ENCODE results near the gene CAMSAP2.

Gene CAMSAP2

GRCh38 chr1:200885623-200886402 is 147.1 kb downstream of the CAMSAP2 start:
- no peaks in the 10 kb centered on the region for H3F3A ChIP-seq (ENCODE audit: insufficient read depth)
- H3K4me3 ChIP-seq (ENCODE audit: insufficient read depth, low read length, poor library complexity, severe bottlenecking), result no peak overlapping the region
- H3K36me3 ChIP-seq (ENCODE audit: low read length), result no peaks in the 10 kb centered on the region
- no peak for TF ChIP-seq CTCF (IDR thresholded peaks at IDR 0.05; ENCODE audit: insufficient read depth, low read length, poor library complexity, severe bottlenecking)
- TF ChIP-seq EZH2phosphoT487 (conservative IDR thresholded peaks at IDR 0.05; ENCODE audit: low read length), result no peak
- H3K9ac ChIP-seq (ENCODE audit: low read length), result no peak overlapping the region
- no peak overlapping the region for H3K4me2 ChIP-seq (ENCODE audit: low read depth, low read length, poor library complexity, severe bottlenecking)
- no peaks in the 10 kb centered on the region for H3K9me3 ChIP-seq (ENCODE audit: insufficient read depth, low read length)
- no peaks in the 10 kb centered on the region for H3K9me2 ChIP-seq (replicated peaks; ENCODE audit: insufficient read depth, low read length)
- H3K27me3 ChIP-seq (ENCODE audit: low read length), result no peaks in the 10 kb centered on the region
- H2AFZ ChIP-seq (ENCODE audit: low read depth, low read length, severe bottlenecking), result no peak overlapping the region
- H3K27ac ChIP-seq (ENCODE audit: low read depth, low read length), result no peak overlapping the region
- no peaks in the 10 kb centered on the region for H3K79me2 ChIP-seq (ENCODE audit: insufficient read depth, low read length)
- H4K20me1 ChIP-seq (ENCODE audit: low read depth, low read length), result no peaks in the 10 kb centered on the region

GRCh38 chr1:200886594-200886993 is 147.9 kb downstream of the CAMSAP2 start:
- Histone ChIP-seq H3K36me3 (ENCODE audit: low read length) (no peaks in the 10 kb centered on the region), H3K9me3 (ENCODE audit: insufficient read depth, low read length) (no peaks in the 10 kb centered on the region), H3K9me2 (replicated peaks; ENCODE audit: insufficient read depth, low read length) (no peaks in the 10 kb centered on the region), H4K20me1 (ENCODE audit: low read depth, low read length) (no peaks in the 10 kb centered on the region), H3K27ac (ENCODE audit: low read depth, low read length) (no peak overlapping the region), H3K27me3 (ENCODE audit: low read length) (no peaks in the 10 kb centered on the region), H3K79me2 (ENCODE audit: insufficient read depth, low read length) (no peaks in the 10 kb centered on the region), H3F3A (ENCODE audit: insufficient read depth) (no peaks in the 10 kb centered on the region), H3K9ac (ENCODE audit: low read length) (no peak overlapping the region), H3K4me2 (ENCODE audit: low read depth, low read length, poor library complexity, severe bottlenecking) (no peak overlapping the region), H2AFZ (ENCODE audit: low read depth, low read length, severe bottlenecking) (no peak overlapping the region), H3K4me3 (ENCODE audit: insufficient read depth, low read length, poor library complexity, severe bottlenecking) (no peak overlapping the region)
- TF ChIP-seq EZH2phosphoT487 (conservative IDR thresholded peaks at IDR 0.05; ENCODE audit: low read length), result no peak
- TF ChIP-seq CTCF (IDR thresholded peaks at IDR 0.05; ENCODE audit: insufficient read depth, low read length, poor library complexity, severe bottlenecking), result no peak

GRCh38 chr1:200887036-200887435 is 148.3 kb downstream of the CAMSAP2 start:
- H3K36me3 ChIP-seq (ENCODE audit: low read length), result no peaks in the 10 kb centered on the region
- no peak overlapping the region for H2AFZ ChIP-seq (ENCODE audit: low read depth, low read length, severe bottlenecking)
- H3K27ac ChIP-seq (ENCODE audit: low read depth, low read length), result no peak overlapping the region
- TF ChIP-seq EZH2phosphoT487 (conservative IDR thresholded peaks at IDR 0.05; ENCODE audit: low read length), result no peak
- no peak for TF ChIP-seq CTCF (IDR thresholded peaks at IDR 0.05; ENCODE audit: insufficient read depth, low read length, poor library complexity, severe bottlenecking)
- no peaks in the 10 kb centered on the region for H3K79me2 ChIP-seq (ENCODE audit: insufficient read depth, low read length)
- no peaks in the 10 kb centered on the region for H3K27me3 ChIP-seq (ENCODE audit: low read length)
- H3K9ac ChIP-seq (ENCODE audit: low read length), result no peak overlapping the region
- H3F3A ChIP-seq (ENCODE audit: insufficient read depth), result no peaks in the 10 kb centered on the region
- no peak overlapping the region for H3K4me3 ChIP-seq (ENCODE audit: insufficient read depth, low read length, poor library complexity, severe bottlenecking)
- no peaks in the 10 kb centered on the region for H4K20me1 ChIP-seq (ENCODE audit: low read depth, low read length)
- H3K9me3 ChIP-seq (ENCODE audit: insufficient read depth, low read length), result no peaks in the 10 kb centered on the region
- H3K9me2 ChIP-seq (replicated peaks; ENCODE audit: insufficient read depth, low read length), result no peaks in the 10 kb centered on the region
- no peak overlapping the region for H3K4me2 ChIP-seq (ENCODE audit: low read depth, low read length, poor library complexity, severe bottlenecking)

Data from SU-DHL-6 (cell line).